ENCODE data around the gene WBP11. TPM values are rescaled to one million over a fixed set of nuclear protein-coding genes. Genes with fewer than 3 reads are reported as not detected.

The WBP11 gene
- total and polyA plus RNA-seq, 2 of the 13 experiments (the other 11 are each of a cell fraction or from before 2014, with no cell fraction given) = 7.6 to 31.0 TPM

- in situ Hi-C loops (cut with HindIII; ENCODE audit: extremely low pct_ligation_motif_present, low pct_unique_long_range_greater_than_20kb) (no loop called here), intact Hi-C loops (cut with micrococcal nuclease; ENCODE audit: unreplicated experiment) (no loop called here)
- no TSS peak for BruUV-seq (replicated peaks)
- peak; percentile 42 for DNase-seq (ENCODE audit: low spot score)
- Histone ChIP-seq H3K27ac (ENCODE audit: extremely low read length, insufficient read depth, low read length) (peak overlapping the region; percentile 95), H3K4me2 (ENCODE audit: low read depth, low read length) (peak overlapping the region; percentile 83), H3K9ac (ENCODE audit: insufficient read depth, low read depth, low read length) (peak overlapping the region; percentile 86), H3K4me3 (replicated peaks in 1 of 3; ENCODE audit: insufficient read depth in 1 of 3, low read depth in 2 of 3, low read length in 3 of 3) (peak overlapping the region; percentile 70 to 92 (median 79)), H3K4me1 (ENCODE audit: insufficient read depth, low read length) (peaks cover 29% of the 10 kb centered on the region), H4K20me1 (ENCODE audit: insufficient read depth, low read length) (peaks cover 3% of the 10 kb centered on the region; the same call in 1 of the 2 replicates), H3K27me3 (ENCODE audit: control insufficient read depth in 1 of 2, insufficient read depth in 2 of 2, low read length in 2 of 2) (no peaks in the 10 kb centered on the region; a peak in 1 of 5 replicates), H3K9me3 (ENCODE audit: low read length) (no peaks in the 10 kb centered on the region), H3K79me2 (ENCODE audit: insufficient read depth, low read length) (peaks cover 32% of the 10 kb centered on the region), H3K36me3 (replicated peaks in 1 of 2; ENCODE audit: control insufficient read depth in 1 of 2, insufficient read depth in 2 of 2, low read length in 2 of 2) (no peaks in the 10 kb centered on the region), H2AFZ (ENCODE audit: low read length) (no peak overlapping the region)
- 16% methylated on average over 16 of the region's 26 CpGs for WGBS (ENCODE audit: low lambda C conversion rate)
- FAIRE-seq = peak; percentile 23
- ChIA-PET CTCF (ENCODE audit: low intra/inter-chr PET ratio, low total read pairs) (interaction anchor here (1.0 to 2.4 kb wide), 2 partner anchors 13 to 226 kb away, joined by 3 to 7 read pairs; no protein-coding TSS in a partner anchor), POLR2A (interaction anchor here (0.6 to 3.1 kb wide), 9 partner anchors 11 to 1142 kb away, joined by 3 to 71 read pairs (median 7); partner anchors contain the start of genes ART4, C12orf60, DERA and WBP11)
- ATAC-seq = peak; percentile 41
- TF ChIP-seq ZNF343 (CRISPR knock-in tag; IDR thresholded peaks at IDR 0.05) (no peak), GPN1 (CRISPR knock-in tag; IDR thresholded peaks at IDR 0.05; ENCODE audit: borderline replicate concordance) (no peak), ZNF782 (CRISPR knock-in tag; IDR thresholded peaks at IDR 0.05; ENCODE audit: borderline replicate concordance) (no peak), ZNF496 (CRISPR knock-in tag; IDR thresholded peaks at IDR 0.05; ENCODE audit: insufficient replicate concordance) (no peak), ZSCAN30 (CRISPR knock-in tag; IDR thresholded peaks at IDR 0.05) (0 out of 2 replicates have a peak, but pooled peaks have one; percentile 31), ZNF724P (CRISPR knock-in tag; IDR thresholded peaks at IDR 0.05; ENCODE audit: borderline replicate concordance) (no peak), ZNF780A (CRISPR knock-in tag; IDR thresholded peaks at IDR 0.05) (0 out of 2 replicates have a peak, but pooled peaks have one; percentile 16), ZNF746 (CRISPR knock-in tag; IDR thresholded peaks at IDR 0.05) (no peak; the same call in 1 of the 2 replicates), ZNF605 (CRISPR knock-in tag; IDR thresholded peaks at IDR 0.05) (0 out of 2 replicates have a peak, but pooled peaks have one; percentile 36), REPIN1 (CRISPR knock-in tag; IDR thresholded peaks at IDR 0.05; ENCODE audit: borderline replicate concordance, low read depth) (no peak), ZNF274 (CRISPR knock-in tag; IDR thresholded peaks at IDR 0.05) (no peak), ZNF138 (CRISPR knock-in tag; IDR thresholded peaks at IDR 0.05; ENCODE audit: low read depth) (no peak), MTA3 (CRISPR knock-in tag; IDR thresholded peaks at IDR 0.05) (no peak), ZSCAN31 (CRISPR knock-in tag; IDR thresholded peaks at IDR 0.05; ENCODE audit: low read depth) (no peak), SMAD3 (CRISPR knock-in tag; IDR thresholded peaks at IDR 0.05) (no peak), ZFP90 (CRISPR knock-in tag; IDR thresholded peaks at IDR 0.05; ENCODE audit: borderline replicate concordance) (peak; percentile 56; the same call in 1 of the 2 replicates)
- TF ChIP-seq, protein P1, sequence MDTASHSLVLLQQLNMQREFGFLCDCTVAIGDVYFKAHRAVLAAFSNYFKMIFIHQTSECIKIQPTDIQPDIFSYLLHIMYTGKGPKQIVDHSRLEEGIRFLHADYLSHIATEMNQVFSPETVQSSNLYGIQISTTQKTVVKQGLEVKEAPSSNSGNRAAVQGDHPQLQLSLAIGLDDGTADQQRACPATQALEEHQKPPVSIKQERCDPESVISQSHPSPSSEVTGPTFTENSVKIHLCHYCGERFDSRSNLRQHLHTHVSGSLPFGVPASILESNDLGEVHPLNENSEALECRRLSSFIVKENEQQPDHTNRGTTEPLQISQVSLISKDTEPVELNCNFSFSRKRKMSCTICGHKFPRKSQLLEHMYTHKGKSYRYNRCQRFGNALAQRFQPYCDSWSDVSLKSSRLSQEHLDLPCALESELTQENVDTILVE (CRISPR knock-in tag; IDR thresholded peaks at IDR 0.05) = no peak
- TF ChIP-seq, protein P2, sequence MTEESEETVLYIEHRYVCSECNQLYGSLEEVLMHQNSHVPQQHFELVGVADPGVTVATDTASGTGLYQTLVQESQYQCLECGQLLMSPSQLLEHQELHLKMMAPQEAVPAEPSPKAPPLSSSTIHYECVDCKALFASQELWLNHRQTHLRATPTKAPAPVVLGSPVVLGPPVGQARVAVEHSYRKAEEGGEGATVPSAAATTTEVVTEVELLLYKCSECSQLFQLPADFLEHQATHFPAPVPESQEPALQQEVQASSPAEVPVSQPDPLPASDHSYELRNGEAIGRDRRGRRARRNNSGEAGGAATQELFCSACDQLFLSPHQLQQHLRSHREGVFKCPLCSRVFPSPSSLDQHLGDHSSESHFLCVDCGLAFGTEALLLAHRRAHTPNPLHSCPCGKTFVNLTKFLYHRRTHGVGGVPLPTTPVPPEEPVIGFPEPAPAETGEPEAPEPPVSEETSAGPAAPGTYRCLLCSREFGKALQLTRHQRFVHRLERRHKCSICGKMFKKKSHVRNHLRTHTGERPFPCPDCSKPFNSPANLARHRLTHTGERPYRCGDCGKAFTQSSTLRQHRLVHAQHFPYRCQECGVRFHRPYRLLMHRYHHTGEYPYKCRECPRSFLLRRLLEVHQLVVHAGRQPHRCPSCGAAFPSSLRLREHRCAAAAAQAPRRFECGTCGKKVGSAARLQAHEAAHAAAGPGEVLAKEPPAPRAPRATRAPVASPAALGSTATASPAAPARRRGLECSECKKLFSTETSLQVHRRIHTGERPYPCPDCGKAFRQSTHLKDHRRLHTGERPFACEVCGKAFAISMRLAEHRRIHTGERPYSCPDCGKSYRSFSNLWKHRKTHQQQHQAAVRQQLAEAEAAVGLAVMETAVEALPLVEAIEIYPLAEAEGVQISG (CRISPR knock-in tag; IDR thresholded peaks at IDR 0.05) = peak; percentile 8; the same call in 1 of the 2 replicates
- TF ChIP-seq, protein P3, sequence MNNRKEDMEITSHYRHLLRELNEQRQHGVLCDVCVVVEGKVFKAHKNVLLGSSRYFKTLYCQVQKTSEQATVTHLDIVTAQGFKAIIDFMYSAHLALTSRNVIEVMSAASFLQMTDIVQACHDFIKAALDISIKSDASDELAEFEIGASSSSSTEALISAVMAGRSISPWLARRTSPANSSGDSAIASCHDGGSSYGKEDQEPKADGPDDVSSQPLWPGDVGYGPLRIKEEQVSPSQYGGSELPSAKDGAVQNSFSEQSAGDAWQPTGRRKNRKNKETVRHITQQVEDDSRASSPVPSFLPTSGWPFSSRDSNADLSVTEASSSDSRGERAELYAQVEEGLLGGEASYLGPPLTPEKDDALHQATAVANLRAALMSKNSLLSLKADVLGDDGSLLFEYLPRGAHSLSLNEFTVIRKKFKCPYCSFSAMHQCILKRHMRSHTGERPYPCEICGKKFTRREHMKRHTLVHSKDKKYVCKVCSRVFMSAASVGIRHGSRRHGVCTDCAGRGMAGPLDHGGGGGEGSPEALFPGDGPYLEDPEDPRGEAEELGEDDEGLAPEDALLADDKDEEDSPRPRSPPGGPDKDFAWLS (CRISPR knock-in tag; IDR thresholded peaks at IDR 0.05; ENCODE audit: borderline replicate concordance) = no peak
Observed at GRCh38 chr12:14769466-14769968, 33.8 kb downstream of the WBP11 start.
